ENCODE measurements around the gene OR5B2.
"Not testable (repeated sequence)": the region's sequence is repeated elsewhere in the genome, so short reads cannot be mapped to it uniquely, and the experiment has no call there.

Gene OR5B2

DNA sequence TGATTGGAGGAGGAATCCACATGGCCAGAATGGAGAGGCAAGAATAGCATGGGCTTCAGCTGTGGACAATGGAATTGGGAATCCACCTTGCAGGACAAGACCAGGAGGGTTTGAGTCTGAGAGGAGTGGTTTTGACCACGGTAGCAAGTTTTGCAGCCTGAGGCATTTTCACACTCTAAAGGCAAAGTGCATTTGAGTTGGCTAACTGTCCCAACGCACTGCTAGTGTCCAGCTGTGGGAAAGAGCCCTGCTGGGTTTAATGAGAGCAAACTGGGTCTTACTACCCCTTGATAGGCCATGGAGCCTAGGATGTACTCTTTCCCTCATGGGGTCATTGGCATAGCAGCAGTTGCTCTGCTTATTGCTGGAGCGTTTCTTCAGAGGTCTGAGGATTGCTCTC is at the start of gene OR5B2:
Gene OR5B2, minus strand, starts transcription at position 101 of the 400 bp plus-strand sequence. CDS start 4,860 bp downstream, outside the sequence.
- no peak for DNase-seq (ENCODE audit: low spot score)

DNA sequence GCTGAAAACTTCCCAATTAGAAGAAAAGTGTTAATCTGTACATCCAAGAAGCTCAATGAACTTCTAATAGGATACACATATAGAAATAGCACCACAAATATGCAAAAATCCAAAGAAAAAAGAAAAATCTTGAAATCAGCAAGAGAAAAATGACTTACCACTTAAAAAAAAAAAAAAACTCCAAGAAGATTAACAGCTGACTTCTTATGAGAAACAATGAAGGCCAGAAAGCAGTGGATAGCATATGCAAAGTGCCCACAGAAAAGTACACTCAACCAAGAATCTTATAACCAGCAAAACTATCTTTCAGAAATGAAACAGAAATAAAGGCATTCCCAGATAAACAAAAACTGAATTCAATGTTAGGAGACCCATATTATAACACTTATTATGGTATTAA is 44.0 kb upstream of the OR5B2 start:
- DNase-seq (ENCODE audit: low spot score): no peak

DNA sequence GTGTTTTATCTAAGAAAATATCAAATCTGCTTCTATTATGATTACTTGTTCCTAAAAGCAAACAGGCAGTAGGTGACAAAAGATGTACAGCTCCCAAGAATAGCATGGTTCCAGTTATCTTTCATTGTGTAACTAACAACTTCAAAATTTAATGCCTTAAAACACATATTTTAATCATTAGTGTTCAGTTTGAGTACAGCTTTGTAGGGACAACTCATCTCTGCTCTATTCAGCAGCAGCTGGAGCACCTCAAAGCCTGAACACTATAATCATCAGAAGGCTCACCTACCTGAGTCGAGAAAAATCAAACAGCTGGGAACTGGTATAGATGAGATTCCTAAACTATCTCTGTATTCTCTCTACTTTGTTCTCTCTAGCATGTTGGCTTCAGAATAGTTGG is 38.4 kb upstream of the OR5B2 start:
- no peak for DNase-seq (ENCODE audit: low spot score)

DNA sequence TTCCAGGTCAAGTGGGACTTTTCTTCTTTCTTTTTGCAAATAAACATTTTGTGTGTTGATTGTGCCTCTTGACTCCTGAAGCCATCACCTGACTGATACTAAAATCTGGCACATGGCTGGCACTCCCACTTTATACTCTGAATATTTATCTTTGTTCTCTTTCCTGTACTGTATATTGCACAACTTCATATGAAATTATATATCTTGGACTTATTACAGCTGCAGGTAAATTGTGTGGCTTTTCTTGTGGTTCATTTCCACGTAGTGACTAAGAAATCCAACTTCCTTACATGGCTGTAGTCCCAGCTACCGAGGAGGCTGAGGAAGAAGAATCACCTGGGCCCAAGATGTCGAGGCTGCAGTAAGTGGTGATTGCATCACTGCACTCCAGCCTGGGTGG is 37.8 kb upstream of the OR5B2 start:
- DNase-seq (ENCODE audit: low spot score): no peak

DNA sequence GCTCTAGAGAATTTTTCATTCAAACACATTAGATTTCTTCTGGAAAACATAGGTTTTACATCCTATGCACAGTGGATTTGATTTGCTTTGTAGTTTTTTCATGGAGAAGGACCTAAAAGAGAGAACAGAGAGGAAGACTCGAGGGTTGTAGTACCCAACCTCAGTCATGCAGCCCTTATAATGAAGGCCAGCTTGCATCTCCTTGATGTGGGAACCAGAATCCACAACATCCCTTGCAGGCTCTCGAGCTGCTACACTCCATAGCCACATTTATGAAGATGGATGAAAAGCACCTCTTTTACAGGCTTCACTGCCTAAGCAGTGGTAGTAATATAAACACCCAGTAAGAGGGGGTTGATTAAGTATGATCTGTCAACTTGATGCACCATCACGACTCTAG is 23.7 kb upstream of the OR5B2 start:
- DNase-seq (ENCODE audit: low spot score): no peak

DNA sequence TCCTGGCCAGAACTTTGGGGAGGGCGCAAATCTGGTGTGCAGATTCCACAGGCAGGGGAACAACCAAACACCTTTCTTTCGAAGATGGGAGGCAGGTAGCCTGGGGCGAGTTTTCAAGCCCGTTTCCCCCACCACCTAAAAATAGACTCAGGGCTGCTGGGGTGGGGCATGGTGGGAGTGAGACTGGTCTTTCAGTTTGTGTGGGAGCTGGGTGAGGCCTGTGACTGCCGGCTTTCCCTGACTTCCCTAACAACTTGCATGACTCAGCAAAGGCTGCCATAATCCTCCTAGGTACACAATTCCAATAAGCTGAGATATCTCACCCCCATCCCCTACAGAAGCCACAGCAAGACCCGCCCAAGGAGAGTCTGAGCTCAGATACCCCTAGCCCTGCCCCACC is 18.4 kb upstream of the OR5B2 start:
- DNase-seq (ENCODE audit: low spot score): no peak

DNA sequence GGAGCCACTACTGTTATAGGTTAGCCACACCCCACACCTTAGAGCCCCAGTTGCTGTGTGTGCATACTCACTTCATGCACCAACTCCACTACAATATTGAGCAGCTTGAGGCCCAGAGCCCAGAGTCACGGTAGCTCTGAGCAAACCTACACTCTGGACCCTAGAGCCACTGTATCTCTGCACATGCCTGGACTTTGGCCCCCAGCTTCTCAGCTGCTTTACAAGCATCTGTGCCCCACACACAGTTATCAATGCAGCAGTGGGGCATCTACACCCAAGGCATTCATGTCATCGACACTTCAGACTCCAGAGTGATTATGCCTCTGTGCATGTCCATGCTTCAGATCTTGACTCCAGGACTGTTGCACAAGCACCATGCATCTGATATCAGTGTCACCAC is 16.4 kb upstream of the OR5B2 start:
- no peak for DNase-seq (ENCODE audit: low spot score)

DNA sequence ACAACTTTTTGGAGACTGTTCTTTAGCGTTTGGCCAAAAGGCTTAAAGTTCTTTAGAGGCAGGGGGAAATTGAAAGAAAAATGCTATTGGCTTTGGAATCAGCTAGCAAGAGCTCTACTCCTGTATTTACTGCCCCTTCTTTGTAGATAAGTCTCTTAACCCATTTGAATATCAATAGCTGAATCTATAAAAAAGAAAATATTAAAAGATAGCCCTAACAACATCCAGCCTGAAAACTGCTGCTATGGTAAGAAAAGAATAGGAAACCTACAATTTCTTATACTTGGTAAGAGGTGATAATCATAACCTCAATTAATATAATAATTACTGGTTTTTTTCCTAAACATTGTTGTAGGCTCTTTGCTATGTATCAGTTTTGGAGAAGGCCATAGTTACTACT is 14.2 kb upstream of the OR5B2 start, which contains the start of gene OR5B12:
Gene OR5B12, minus strand, starts transcription at position 101 of the 400 bp plus-strand sequence. CDS start 2,085 bp downstream, outside the sequence.
- no peak for DNase-seq (ENCODE audit: low spot score)

DNA sequence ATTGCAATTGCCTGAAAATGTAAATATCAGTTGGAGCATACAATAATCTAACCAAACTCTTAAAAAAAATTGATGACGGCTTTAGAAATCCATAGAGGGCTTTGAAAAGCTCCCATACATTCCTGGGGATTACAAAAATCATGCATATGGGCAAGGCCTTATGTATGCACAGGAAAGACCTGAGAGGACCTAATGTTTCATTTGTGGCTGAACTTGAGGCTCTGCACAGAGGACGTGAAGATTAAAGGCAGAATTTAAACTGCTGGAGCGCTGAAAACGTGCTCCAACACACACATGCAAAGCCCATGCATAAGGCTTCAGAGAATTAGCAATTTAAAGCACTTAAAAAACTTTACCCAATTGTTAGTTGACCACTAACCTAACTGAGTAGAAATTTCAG is 10.6 kb upstream of the OR5B2 start:
- DNase-seq (ENCODE audit: low spot score): no peak

DNA sequence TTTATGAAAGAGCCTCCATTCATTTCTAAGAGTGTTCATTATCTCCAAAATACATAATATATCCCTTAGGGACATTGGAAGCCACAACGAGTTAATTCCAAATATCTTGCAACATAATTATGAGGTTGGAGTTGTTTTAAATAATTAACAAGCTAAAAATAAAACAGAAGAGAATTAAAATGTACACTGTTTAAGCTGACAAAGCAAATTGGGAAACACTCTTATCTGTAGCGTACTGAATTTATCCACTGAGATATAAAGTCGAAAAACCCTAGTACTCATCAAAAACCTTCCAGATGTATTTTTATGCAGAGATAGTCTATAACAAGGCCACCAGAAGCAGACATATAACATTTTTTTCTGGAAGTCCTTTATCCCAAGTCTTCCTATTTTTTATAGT is 6.3 kb upstream of the OR5B2 start:
- DNase-seq (ENCODE audit: low spot score): no peak

DNA sequence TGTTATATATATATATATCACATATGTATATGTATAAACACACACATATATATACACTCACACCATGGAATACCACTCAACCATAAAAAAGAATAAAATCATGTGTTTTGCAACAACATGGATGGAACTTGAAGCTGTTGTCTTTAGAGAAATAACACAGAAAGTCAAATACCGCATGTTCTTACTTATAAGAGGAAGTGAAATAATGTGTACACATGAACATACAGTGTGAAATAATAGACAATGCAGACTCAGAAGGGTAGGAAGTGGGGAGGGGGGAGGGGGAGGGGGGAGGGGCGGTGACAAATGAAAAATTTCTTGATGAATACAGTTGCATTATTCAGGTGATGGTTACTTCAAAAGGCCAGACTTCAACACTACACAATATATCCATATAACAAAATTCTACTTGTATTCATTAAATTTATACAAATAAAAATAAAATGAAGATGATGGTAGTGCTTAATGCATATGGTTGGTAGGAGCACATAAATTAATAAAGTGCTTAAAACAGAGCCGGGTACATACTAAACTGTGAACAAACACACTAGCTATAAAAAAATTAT is 5.8 kb upstream of the OR5B2 start:
- no peak for DNase-seq (ENCODE audit: low spot score)

DNA sequence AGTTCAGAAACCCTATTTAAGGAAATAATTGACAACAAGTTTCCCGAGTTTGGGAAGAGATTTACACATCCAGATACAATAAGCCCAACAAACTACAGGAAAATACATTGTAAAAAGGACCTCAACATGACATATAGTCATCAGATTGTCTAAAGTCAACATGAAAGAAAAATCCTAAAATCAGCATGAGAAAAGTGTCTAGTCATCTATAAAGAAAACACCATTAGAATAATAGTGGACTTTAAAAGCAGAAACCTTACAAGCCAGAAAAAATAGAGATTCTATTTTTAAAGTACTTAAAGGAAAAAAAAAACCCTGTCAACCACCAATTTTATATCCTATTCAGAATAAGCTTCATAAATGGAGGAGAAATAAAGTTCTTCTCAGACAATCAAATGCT is 1.4 kb upstream of the OR5B2 start:
- no peak for DNase-seq (ENCODE audit: low spot score)

DNA sequence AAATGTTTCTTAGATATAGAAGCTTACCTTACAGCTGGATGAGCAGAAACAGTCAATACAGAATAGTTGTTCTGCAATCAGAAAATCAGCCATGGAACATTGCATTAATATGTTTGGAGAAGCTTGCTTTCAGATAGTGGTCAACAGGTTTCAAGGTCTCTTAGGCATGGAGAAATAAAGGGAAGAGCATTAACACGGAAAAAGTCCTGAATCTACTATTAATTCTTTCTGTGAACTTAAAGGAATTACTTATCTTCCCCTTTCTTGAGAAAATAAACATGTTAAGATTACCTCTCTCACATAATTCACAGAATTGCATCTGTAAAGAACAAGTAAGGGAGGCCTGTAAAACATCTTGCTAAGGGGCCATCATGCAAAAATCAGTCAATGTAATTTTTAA is 21.1 kb downstream of the OR5B2 start, which contains the start of gene OR5B3:
Gene OR5B3, minus strand, starts transcription at position 101 of the 400 bp plus-strand sequence. CDS start 3,465 bp downstream, outside the sequence.
- no peak for DNase-seq (ENCODE audit: low spot score)

DNA sequence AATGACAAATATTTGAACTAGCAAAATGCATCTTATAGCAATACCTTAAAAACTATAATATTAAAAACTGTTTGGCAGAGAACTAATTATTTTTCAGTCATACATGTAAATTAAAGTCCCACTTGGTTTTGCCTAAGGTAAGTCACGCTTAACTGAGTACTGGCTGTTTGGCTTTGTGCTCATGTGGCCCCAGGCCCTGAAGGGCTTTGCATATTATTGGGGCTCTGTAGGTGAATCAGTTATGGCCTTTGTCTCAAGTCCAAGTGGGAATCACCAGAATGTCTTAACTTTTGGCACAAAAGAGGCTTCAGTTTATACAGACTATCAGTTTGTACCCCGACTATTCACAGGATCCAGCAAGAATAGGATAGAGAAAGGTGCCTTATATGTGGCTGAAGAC is 28.3 kb downstream of the OR5B2 start:
- DNase-seq (ENCODE audit: low spot score): not testable (repeated sequence)

DNA sequence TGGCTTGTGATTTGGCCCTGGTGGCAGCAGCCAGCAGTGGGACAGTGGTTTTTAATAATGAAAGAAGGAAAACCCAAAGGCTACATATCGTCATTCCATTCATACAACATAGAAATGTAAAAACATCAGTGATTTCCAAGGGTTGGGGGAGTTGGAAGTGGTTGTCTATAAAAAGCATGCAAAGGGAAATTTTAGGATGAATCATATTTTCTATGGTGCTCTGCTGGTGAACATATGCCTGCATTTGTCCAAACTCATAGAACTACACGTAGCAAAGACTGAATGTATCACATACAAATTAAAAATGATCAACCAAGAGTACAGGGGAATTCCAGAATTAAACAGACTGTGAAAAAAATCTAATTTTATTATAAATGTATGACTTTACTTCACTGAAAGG is 32.3 kb downstream of the OR5B2 start:
- DNase-seq (ENCODE audit: low spot score): no peak

DNA sequence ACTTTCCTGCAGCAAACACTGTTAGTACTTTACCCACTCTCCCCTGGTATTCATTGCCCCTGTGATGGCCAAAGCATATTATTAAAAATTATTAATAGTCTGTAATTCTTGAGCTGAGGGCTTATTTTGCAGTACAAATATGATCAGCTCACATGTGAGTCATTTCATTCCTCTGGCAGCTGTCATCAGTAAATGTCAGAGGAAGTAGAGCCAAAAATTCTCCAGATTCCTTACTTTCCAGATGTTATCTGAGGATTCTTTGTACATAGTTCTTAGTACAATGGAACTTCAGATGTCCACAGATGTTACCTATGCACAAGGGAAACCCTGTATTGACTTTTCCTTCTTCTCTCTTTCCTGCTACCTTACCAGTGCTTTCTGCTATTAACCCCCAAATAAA is 33.7 kb downstream of the OR5B2 start:
- no peak for DNase-seq (ENCODE audit: low spot score)

DNA sequence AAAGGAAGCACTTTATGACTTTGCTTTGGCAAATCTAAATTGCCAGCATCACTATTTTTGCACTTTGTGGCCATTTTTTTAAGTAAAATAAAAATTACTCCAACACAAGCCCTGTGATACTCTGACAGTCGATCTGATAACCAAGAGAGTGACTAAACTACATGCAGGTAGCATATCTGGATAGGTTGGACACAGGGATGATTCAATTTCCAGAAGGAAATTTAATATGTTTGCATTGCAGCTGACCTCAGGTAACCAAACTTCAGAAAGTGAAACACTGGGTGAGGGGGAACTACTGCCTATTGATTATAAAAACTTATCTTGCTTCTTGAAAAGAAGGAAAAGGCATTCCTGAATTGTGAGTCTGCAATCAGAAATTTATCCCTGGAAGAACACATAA is 35.2 kb downstream of the OR5B2 start:
- no peak for DNase-seq (ENCODE audit: low spot score)

DNA sequence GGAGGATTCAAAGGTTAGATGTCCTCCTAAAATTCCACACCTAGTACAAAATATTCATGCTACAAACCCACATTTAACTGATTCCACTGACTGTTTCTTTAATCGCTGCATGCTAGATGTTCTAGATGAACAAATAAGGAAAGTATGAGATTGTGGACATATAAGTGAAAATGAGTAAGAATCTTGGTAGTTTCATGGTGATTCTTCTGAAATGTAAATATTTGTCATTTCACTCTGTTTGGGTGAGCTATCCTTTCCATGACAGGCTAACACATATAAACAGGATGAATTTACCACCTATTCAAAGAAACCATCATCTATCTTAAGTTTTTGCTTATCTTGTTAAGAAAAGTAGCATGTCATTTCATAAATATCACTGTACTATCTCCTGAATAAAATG is 36.0 kb downstream of the OR5B2 start:
- no peak for DNase-seq (ENCODE audit: low spot score)

DNA sequence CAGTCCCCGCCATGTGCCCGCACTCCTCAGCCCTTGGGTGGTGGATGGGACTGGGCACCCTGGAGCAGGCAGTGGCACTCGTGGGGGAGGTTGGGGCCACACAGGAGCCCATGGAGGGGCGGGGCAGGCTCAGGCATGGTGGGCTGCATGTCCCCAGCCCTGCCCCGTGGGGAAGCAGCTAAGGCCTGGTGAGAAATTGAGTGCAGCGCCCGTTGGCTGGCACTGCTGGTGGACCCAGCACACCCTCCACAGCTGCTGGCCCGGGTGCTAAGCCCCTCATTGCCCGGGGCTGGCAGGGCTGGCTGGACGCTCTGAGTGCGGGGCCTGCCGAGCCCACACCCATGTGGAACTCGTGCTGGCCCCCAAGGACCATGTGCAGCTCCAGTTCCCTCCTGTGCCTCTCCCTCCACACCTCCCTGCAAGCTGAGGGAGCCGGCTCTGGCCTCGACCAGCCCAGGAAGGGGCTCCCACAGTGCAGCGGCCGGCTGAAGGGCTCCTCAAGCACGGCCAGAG is 37.3 kb downstream of the OR5B2 start:
- DNase-seq (ENCODE audit: low spot score): no peak
